Neural crest cell (in vitro differentiated cells): ENCODE measurements around the gene BAIAP2. TPM values are rescaled to one million over a fixed set of nuclear protein-coding genes. Genes with fewer than 3 reads are reported as not detected.
A peak's percentile ranks its signal among the peaks of the same experiment; 100 is the strongest.

Source experiments
- DNase-seq: peaks from one replicate; pipeline ENCODE4 v3.0.0; 2021; ENCODE audit warnings: low read depth, mixed read lengths, low spot score
- H3K27ac Mint-ChIP-seq: one replicate; pipeline ENCODE4 v1.8.0; 2021; ENCODE audit warnings: mild to moderate bottlenecking, mixed read lengths; ENCODE audit not compliant: unreplicated experiment
- H3K27me3 Mint-ChIP-seq: 2 replicates; pipeline ENCODE4 v1.8.0; 2021; ENCODE audit warnings: low read depth, mild to moderate bottlenecking, mixed read lengths
- H3K36me3 Mint-ChIP-seq: 2 replicates; pipeline ENCODE4 v1.8.0; 2021; ENCODE audit warnings: low read depth, mild to moderate bottlenecking, mixed read lengths
- H3K4me1 Mint-ChIP-seq: 2 replicates; pipeline ENCODE4 v1.8.0; 2021; ENCODE audit warnings: mixed read lengths
- H3K4me3 Mint-ChIP-seq: one replicate; pipeline ENCODE4 v1.8.0; 2021; ENCODE audit warnings: mild to moderate bottlenecking, mixed read lengths
- H3K9me3 Mint-ChIP-seq: 2 replicates; pipeline ENCODE4 v1.8.0; 2021; ENCODE audit warnings: mixed read lengths
- total RNA-seq: library from RNA; stranded (reverse); gene quantifications from 2 replicates; pipeline ENCODE4 v1.2.1, GENCODE V29; 2021
- TF ChIP-seq, protein P1 (sequence below): fragments of 200-600 bp; sonication (generic); conservative IDR thresholded peaks from 2 replicates; pipeline ENCODE4 v1.5.0; 2021; ENCODE audit warnings: antibody characterized with exemption, mild to moderate bottlenecking

BAIAP2 gene
- total RNA-seq, 1 donor from 2014 or later: 47.5 TPM

- DNase-seq: no peak
- no peaks in the 10 kb centered on the region for H3K36me3 Mint-ChIP-seq
- H3K4me1 Mint-ChIP-seq: peaks cover 4% of the 10 kb centered on the region
- no peak overlapping the region for H3K27ac Mint-ChIP-seq
- H3K4me3 Mint-ChIP-seq: no peak overlapping the region
- no peaks in the 10 kb centered on the region for H3K9me3 Mint-ChIP-seq
- TF ChIP-seq, protein P1, sequence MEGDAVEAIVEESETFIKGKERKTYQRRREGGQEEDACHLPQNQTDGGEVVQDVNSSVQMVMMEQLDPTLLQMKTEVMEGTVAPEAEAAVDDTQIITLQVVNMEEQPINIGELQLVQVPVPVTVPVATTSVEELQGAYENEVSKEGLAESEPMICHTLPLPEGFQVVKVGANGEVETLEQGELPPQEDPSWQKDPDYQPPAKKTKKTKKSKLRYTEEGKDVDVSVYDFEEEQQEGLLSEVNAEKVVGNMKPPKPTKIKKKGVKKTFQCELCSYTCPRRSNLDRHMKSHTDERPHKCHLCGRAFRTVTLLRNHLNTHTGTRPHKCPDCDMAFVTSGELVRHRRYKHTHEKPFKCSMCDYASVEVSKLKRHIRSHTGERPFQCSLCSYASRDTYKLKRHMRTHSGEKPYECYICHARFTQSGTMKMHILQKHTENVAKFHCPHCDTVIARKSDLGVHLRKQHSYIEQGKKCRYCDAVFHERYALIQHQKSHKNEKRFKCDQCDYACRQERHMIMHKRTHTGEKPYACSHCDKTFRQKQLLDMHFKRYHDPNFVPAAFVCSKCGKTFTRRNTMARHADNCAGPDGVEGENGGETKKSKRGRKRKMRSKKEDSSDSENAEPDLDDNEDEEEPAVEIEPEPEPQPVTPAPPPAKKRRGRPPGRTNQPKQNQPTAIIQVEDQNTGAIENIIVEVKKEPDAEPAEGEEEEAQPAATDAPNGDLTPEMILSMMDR: no peak
- H3K27me3 Mint-ChIP-seq: no peaks in the 10 kb centered on the region
Measured at GRCh38 chr17:81132197-81132540, 97.2 kb downstream of the BAIAP2 start.

- no peak overlapping the region for H3K4me3 Mint-ChIP-seq
- no peaks in the 10 kb centered on the region for H3K36me3 Mint-ChIP-seq
- H3K4me1 Mint-ChIP-seq: peaks cover 4% of the 10 kb centered on the region
- no peak overlapping the region for H3K27ac Mint-ChIP-seq
- no peaks in the 10 kb centered on the region for H3K27me3 Mint-ChIP-seq
- TF ChIP-seq, protein P1: no peak
- DNase-seq: no peak
- H3K9me3 Mint-ChIP-seq: peaks cover 2% of the 10 kb centered on the region
Measured at GRCh38 chr17:81132770-81133723, 98.1 kb downstream of the BAIAP2 start.

DNA sequence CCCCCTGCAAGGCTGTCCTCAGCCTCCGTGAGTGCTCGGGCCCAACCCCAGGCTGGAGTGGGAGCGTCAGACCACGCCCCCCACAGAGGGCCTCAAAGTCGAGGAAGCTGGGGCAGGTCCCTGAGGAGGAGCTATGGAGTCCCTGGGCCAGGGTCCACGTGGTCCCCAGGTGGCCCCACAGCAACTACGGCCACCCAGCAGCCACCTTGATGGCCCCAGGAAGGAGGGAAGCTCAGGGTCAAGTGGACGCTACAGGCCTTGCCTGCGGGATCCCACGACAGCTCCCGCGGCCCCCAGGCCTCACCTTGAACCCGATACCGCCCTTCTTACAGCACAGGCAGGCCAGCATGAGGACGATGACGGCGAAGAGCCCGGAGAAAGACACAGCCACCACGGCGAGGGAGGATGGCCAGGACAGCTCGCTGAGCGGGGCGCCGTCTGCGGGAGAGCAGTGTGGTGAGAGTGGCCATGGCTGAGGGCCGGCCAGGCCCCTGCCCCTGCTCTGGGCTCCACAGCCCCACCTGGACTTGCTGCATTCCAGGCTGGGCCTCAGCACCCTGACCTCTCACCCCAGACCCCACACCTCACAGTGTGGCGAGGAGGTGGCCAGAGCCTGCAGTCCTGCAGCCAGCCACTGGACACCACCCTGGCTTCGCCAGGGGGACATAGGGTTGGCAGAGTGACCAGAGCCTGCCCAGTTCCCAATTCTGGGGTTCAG is 99.3 kb downstream of the BAIAP2 start:
- Mint-ChIP-seq H3K27ac (peak overlapping the region; percentile 43), H3K9me3 (peaks cover 8% of the 10 kb centered on the region), H3K27me3 (no peaks in the 10 kb centered on the region), H3K36me3 (no peaks in the 10 kb centered on the region), H3K4me1 (peaks cover 4% of the 10 kb centered on the region), H3K4me3 (no peak overlapping the region)
- TF ChIP-seq, protein P1: no peak
- DNase-seq: no peak

DNA sequence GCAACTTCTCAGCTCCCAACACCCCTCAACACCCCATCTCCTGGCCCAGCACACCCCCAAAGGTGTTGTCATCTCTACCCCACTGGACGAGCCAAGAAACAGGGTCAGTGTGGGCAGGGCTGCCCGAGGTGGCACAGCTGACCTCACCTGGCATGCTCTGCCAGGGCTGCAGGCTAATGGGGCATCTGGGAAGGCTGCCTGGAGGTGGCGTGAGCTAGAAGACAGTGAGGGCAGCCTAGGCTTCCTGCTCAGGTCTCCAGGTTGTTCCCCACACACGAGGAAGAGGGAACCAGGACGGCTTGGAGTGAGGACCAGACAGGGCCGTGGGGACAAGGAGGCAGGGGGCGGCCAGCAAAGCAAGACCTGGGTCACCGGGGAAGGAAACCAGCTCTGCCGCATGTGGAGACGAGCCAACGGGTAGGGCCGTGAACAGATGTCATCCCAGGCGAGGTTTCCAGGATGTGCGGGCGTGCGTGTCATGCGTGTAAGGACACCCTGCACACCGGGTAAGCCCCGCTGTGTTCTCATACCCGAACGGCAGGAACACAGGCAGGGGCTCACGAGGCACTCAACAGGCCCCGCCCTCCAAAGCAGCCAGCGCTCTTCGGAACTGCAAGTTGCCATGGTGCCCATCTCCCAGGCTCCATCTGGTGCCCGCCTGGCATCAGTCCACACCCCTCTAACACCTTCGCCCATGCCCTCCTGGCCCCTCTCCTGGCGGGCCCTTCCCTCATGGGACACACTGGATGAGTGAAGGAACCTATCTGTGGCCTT is 100.7 kb downstream of the BAIAP2 start:
- Mint-ChIP-seq H3K27me3 (no peaks in the 10 kb centered on the region), H3K36me3 (no peaks in the 10 kb centered on the region), H3K4me1 (no peaks in the 10 kb centered on the region), H3K4me3 (no peak overlapping the region), H3K9me3 (peaks cover 8% of the 10 kb centered on the region), H3K27ac (peak overlapping the region; percentile 81)
- no peak for DNase-seq
- TF ChIP-seq, protein P1: no peak

- Mint-ChIP-seq H3K9me3 (peaks cover 8% of the 10 kb centered on the region), H3K27me3 (no peaks in the 10 kb centered on the region)
Measured at GRCh38 chr17:81136366-81136765, 101.4 kb downstream of the BAIAP2 start.

More at GRCh38 chr17:81136366-81136765, 101.4 kb downstream of the BAIAP2 start:
- H3K4me3 Mint-ChIP-seq: no peak overlapping the region
- no peak overlapping the region for H3K27ac Mint-ChIP-seq
- DNase-seq: no peak
- TF ChIP-seq, protein P1: no peak
- H3K4me1 Mint-ChIP-seq: no peaks in the 10 kb centered on the region
- no peaks in the 10 kb centered on the region for H3K36me3 Mint-ChIP-seq
